ENCODE data around the gene MYPOP. TPM values are rescaled to one million over a fixed set of nuclear protein-coding genes. Genes with fewer than 3 reads are reported as not detected.

The MYPOP gene
- total and polyA plus RNA-seq, 2 donors (not counting 3 experiments of a cell fraction or from before 2014, with no cell fraction given): 3.9 to 9.0 TPM

DNA sequence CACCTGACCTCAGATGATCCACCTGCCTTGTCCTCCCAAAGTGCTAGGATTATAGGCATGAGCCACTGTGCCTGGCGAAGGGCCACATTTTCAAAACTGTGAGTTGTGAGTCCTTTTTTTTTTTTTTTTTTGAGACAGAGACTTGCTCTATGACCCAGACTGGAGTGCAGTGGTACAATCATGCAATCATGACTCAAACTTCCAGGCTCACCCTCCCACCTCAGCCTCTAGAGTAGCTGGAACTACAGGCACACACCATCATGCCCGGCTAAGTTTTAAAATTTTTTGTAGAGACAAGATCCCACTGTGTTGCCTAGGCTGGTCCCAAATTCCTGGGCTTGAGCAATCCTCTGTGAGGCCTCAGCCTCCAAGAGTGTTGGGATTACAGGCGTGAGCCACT lies 3.8 kb upstream of the MYPOP start:
- H3K36me3 ChIP-seq (ENCODE audit: control insufficient read depth in 2 of 2, extremely low read depth in 1 of 2, insufficient read depth in 2 of 2, low read length in 2 of 2): no peaks in the 10 kb centered on the region
- H3K9me1 ChIP-seq (replicated peaks; ENCODE audit: control insufficient read depth, extremely low read depth, insufficient read depth, low read length): no peaks in the 10 kb centered on the region
- no peaks in the 10 kb centered on the region for H3K79me2 ChIP-seq (ENCODE audit: control insufficient read depth, insufficient read depth, low read length)
- POLR2A ChIA-PET: no interaction called here
- no TSS peak for BruUV-seq (replicated peaks)
- H3K27ac ChIP-seq (ENCODE audit: insufficient read depth, low read depth, low read length): no peak overlapping the region
- TF ChIP-seq, protein P1, sequence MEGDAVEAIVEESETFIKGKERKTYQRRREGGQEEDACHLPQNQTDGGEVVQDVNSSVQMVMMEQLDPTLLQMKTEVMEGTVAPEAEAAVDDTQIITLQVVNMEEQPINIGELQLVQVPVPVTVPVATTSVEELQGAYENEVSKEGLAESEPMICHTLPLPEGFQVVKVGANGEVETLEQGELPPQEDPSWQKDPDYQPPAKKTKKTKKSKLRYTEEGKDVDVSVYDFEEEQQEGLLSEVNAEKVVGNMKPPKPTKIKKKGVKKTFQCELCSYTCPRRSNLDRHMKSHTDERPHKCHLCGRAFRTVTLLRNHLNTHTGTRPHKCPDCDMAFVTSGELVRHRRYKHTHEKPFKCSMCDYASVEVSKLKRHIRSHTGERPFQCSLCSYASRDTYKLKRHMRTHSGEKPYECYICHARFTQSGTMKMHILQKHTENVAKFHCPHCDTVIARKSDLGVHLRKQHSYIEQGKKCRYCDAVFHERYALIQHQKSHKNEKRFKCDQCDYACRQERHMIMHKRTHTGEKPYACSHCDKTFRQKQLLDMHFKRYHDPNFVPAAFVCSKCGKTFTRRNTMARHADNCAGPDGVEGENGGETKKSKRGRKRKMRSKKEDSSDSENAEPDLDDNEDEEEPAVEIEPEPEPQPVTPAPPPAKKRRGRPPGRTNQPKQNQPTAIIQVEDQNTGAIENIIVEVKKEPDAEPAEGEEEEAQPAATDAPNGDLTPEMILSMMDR (IDR thresholded peaks at IDR 0.05; ENCODE audit: extremely low read depth in 1 of 2, insufficient read depth in 1 of 2, low read depth in 1 of 2, low read length in 2 of 2): no peak
- no peak for TF ChIP-seq POLR2AphosphoS5 (IDR thresholded peaks at IDR 0.05; ENCODE audit: insufficient read depth, low read depth, low read length)
- no peak for TF ChIP-seq MYC (IDR thresholded peaks at IDR 0.05; ENCODE audit: low read depth, low read length)
- TF ChIP-seq FOS (IDR thresholded peaks at IDR 0.05; ENCODE audit: borderline replicate concordance, insufficient read depth, low read length): no peak
- TF ChIP-seq POLR2A (IDR thresholded peaks at IDR 0.05; ENCODE audit: low read depth, low read length): no peak
- TF ChIP-seq, protein P2, sequence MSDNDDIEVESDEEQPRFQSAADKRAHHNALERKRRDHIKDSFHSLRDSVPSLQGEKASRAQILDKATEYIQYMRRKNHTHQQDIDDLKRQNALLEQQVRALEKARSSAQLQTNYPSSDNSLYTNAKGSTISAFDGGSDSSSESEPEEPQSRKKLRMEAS (IDR thresholded peaks at IDR 0.05; ENCODE audit: insufficient read depth, insufficient read length): no peak
- TF ChIP-seq GATA2 (IDR thresholded peaks at IDR 0.05; ENCODE audit: insufficient read depth, insufficient read length, low read depth, low read length): no peak
- FAIRE-seq: no peak
- no peak overlapping the region for H3K9ac ChIP-seq (replicated peaks; ENCODE audit: extremely low read depth, insufficient read depth, low read length)
- H3K27me3 ChIP-seq (ENCODE audit: control insufficient read depth in 2 of 2, insufficient read depth in 2 of 2, low read length in 2 of 2): no peaks in the 10 kb centered on the region
- no peak for DNase-seq (ENCODE audit: low read depth, low spot score)
- H3K4me1 ChIP-seq (ENCODE audit: control insufficient read depth, extremely low read depth, insufficient read depth, low read length): peaks cover 7% of the 10 kb centered on the region
- dilution Hi-C loops (cut with MboI; ENCODE audit: extremely low pct_ligation_motif_present, low sequenced_read_pairs): no loop called here
- no peak overlapping the region for H3K4me2 ChIP-seq (ENCODE audit: insufficient read depth, low read length)
- intact Hi-C loops (cut with micrococcal nuclease): no loop called here
- CTCF ChIA-PET: no interaction called here
- H2AFZ ChIP-seq (ENCODE audit: low read depth, low read length): no peak overlapping the region
- no peak overlapping the region for H3K4me3 ChIP-seq (replicated peaks in 1 of 3; ENCODE audit: insufficient read depth in 1 of 3, low read depth in 1 of 3, low read length in 3 of 3)
- H4K20me1 ChIP-seq (replicated peaks; ENCODE audit: control insufficient read depth, extremely low read depth, insufficient read depth, low read length): no peaks in the 10 kb centered on the region
- no peaks in the 10 kb centered on the region for H3K9me3 ChIP-seq (replicated peaks; ENCODE audit: control insufficient read depth, insufficient read depth, low read length)

All from endothelial cell of umbilical vein (primary cell).